Small intestine (tissue), 7 donors: ENCODE data around the gene HACD4. TPM values are rescaled to one million over a fixed set of nuclear protein-coding genes. Genes with fewer than 3 reads are reported as not detected.

Source experiments
- DNase-seq, 2 donors: peaks; one replicate each; pipeline versions ENCODE4 v3.0.0 to v3.0.0-alpha.2; 2013
- FAIRE-seq: peaks from 2 replicates; lab custom pipeline; 2012; peaks lifted over from hg19 to GRCh38; lab: Jason Lieb, UNC
- H3K27ac ChIP-seq, 3 donors: one replicate each; pipeline ENCODE4 v1.5.1; 2013; ENCODE audit warnings: low read length in 2 of 3, mild to moderate bottlenecking in 2 of 3, control low read depth in 1 of 3, inconsistent platforms in 1 of 3, low read depth in 1 of 3, moderate library complexity in 1 of 3
- H3K27me3 ChIP-seq, 3 donors: one replicate each; pipeline ENCODE4 v1.6.1; 2013; ENCODE audit warnings: low read length in 3 of 3, inconsistent platforms in 1 of 3; ENCODE audit not compliant: control insufficient read depth in 3 of 3, insufficient read depth in 3 of 3
- H3K36me3 ChIP-seq, 3 donors: one replicate each; pipeline ENCODE4 v1.6.1; 2013; ENCODE audit warnings: low read length in 3 of 3, inconsistent platforms in 1 of 3, low read depth in 1 of 3, mild to moderate bottlenecking in 1 of 3, moderate library complexity in 1 of 3; ENCODE audit not compliant: control insufficient read depth in 3 of 3, insufficient read depth in 2 of 3
- H3K4me1 ChIP-seq, 3 donors: one replicate each; pipeline ENCODE4 v1.6.1; 2013; ENCODE audit warnings: low read length in 2 of 3, inconsistent platforms in 1 of 3, low read depth in 1 of 3, mild to moderate bottlenecking in 1 of 3, moderate library complexity in 1 of 3; ENCODE audit not compliant: control insufficient read depth in 3 of 3, insufficient read depth in 2 of 3
- H3K4me3 ChIP-seq, 3 donors: one replicate each; pipeline ENCODE4 v1.5.1; 2013; ENCODE audit warnings: low read length in 3 of 3, control low read depth in 1 of 3, inconsistent platforms in 1 of 3, low read depth in 1 of 3, mild to moderate bottlenecking in 1 of 3, moderate library complexity in 1 of 3
- H3K9me3 ChIP-seq, 2 donors: one replicate each; pipeline ENCODE4 v1.6.1; 2013; ENCODE audit warnings: low read depth in 1 of 2, low read length in 1 of 2; ENCODE audit not compliant: control insufficient read depth in 2 of 2, insufficient read depth in 1 of 2
- WGBS, 3 donors: extraction: QIAGEN DNeasy Blood & Tissue Kit; methylation state at CpG; one replicate each; pipeline ENCODE4 v1.1.7; 2013; 5-methylcytosine and 5-hydroxymethylcytosine counted together
- polyA plus RNA-seq, 4 donors: library from polyadenylated mRNA; stranded (reverse) in 3 of 4; unstranded in 1 of 4; fragments of 200-250 nt in 3 of 4; fragments of 120-200 nt in 1 of 4; gene quantifications; one replicate each; pipeline versions ENCODE4 v1.2.1 to v1.2.3, GENCODE V29; 2013
- donor health status: healthy with polysubstance abuse.
- donor health status: control.
- donor health status: control.
- donor health status: Bipolar disorder and iron deficiency.
- donor health status: healthy.

HACD4 gene
- polyA plus RNA-seq, 4 donors: 0.22 to 2.9 (median 0.88) TPM

DNA sequence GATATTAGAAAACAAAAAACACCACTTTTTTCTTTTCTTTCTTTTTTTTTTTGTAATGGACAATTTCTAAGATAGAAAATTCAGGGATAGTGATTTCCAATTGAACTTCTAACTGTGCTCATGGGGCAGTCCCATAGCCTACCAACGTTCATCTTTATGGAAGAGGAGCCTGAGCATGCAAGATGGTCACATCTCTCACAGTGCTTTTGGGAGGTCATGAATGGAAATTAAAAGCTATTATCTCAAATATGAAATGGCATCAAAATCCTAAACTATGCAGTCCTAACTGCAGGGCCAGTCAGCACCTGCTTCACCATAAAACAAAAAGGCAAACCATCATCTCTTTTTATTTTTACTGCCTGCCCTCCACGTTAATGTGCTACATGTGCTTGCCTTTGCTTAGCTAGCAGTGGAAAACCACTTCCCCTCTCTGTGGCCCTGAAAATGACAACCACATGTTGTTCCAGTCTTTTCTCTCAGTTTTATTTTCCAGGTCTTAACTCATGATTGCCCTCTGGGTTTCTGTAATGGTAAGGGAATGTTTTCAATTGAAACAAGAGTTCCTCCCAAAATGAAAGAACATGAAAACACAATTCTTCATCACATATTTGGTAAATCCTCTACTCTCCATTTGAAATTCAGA is 29.6 kb upstream of the HACD4 start:
- Histone ChIP-seq H3K4me3 (no peak overlapping the region), H3K27ac (no peak overlapping the region), H3K9me3 (no peaks in the 10 kb centered on the region), H3K4me1 (no peaks in the 10 kb centered on the region), H3K27me3 (no peaks in the 10 kb centered on the region), H3K36me3 (no peaks in the 10 kb centered on the region)
- 49 to 53% (median 51%) methylated on average over 2 of the region's 2 CpGs for WGBS, 3 donors
- DNase-seq: peak in 1 of 2 donors; percentile 31
- FAIRE-seq: no peak

DNA sequence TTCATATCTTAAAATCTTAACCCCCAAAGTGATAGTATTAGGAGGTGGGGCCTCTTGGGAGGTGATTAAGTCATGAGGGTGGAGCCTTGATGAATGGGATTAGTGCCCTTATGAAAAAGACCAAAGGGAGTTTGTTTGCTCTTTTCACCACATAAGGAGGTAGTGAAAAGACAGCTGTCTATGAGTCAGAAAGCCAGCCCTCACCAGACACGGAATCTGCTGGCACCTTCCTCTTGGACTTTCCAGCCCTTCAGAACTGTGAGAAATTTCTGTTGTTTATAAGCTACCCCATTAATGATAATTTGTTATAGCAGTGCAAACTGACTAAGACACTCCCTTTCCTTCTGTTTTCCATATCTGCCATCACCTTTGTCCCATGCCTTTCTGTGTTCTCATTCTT is 25.5 kb upstream of the HACD4 start:
- DNase-seq: no peak
- Histone ChIP-seq H3K4me1 (no peaks in the 10 kb centered on the region), H3K36me3 (no peaks in the 10 kb centered on the region), H3K27me3 (no peaks in the 10 kb centered on the region), H3K4me3 (no peak overlapping the region), H3K9me3 (no peaks in the 10 kb centered on the region), H3K27ac (no peak overlapping the region)
- 10 to 52% (median 36%) methylated on average over 1 of the region's 1 CpG for WGBS, 3 donors
- no peak for FAIRE-seq

DNA sequence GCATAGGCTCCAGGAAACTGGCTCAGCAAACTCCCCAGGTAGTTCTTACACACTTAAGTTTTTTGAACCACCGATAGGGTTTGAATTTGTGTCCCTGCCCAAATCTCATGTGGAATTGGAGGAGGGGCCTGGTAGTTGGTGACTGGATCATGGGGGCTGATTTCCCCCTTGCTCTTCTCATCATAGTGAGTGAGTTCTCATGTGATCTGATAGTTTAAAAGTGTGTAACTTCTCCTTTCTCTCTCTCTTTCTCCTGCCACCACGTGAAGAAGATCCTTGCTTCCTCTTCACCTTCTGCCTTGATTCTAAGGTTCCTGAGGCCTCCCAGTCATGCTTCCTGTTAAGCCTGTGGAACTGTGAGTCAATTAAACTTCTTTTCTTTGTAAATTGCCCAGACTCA is 22.4 kb upstream of the HACD4 start:
- H3K4me3 ChIP-seq: no peak overlapping the region
- WGBS, 3 donors: 42 to 51% (median 42%) methylated on average over 2 of the region's 2 CpGs
- no peaks in the 10 kb centered on the region for H3K9me3 ChIP-seq
- DNase-seq (no peak), FAIRE-seq (no peak)
- no peaks in the 10 kb centered on the region for H3K36me3 ChIP-seq
- no peaks in the 10 kb centered on the region for H3K27me3 ChIP-seq
- no peak overlapping the region for H3K27ac ChIP-seq
- no peaks in the 10 kb centered on the region for H3K4me1 ChIP-seq

DNA sequence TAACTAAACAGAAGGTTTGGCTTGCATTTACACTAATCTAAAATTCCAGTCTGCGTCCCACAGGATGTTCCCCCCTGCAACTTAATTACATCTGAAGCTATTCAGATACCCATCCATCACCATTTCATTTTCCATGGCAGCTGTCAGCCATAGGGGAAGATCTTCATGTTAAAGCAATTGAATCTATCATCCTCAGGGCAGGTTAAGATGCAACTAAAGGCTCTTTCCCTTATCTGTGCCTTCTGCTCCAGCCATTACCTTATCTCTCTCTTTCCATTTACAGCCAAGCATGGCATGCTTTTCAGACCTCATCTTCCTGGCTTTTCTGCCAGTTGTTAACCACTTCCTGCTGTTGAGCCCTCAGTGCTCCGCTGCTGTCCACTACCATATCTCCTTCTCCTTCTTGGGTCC is 15.8 kb upstream of the HACD4 start:
- Histone ChIP-seq H3K4me1 (no peaks in the 10 kb centered on the region), H3K4me3 (no peak overlapping the region), H3K27ac (no peak overlapping the region), H3K36me3 (no peaks in the 10 kb centered on the region), H3K27me3 (peaks cover 0 to 2% (median 0%) of the 10 kb centered on the region in 3 donors), H3K9me3 (no peaks in the 10 kb centered on the region)
- WGBS, 3 donors: 75 to 84% (median 76%) methylated on average over 2 of the region's 2 CpGs
- FAIRE-seq (no peak), DNase-seq (no peak)

DNA sequence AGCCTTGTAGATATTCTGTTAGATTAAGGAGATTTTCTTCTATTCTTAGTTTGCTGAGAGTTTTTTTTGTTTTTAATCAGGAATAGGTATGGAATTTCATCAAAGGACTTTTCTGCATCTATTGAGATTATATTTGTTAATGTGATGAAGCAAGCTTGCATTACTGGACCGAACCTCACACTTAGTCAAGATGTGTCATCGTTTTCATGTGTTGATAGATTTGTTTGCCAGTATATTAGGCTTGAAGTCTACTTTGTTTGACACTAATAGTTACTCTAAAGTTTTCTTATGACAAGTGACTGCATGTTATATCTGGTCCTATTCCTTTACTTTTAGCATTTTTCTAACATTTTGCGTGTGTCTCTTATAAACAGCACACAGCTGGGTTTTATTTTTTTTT is 12.4 kb upstream of the HACD4 start:
- no peaks in the 10 kb centered on the region for H3K36me3 ChIP-seq
- 72 to 83% (median 83%) methylated on average over 3 of the region's 3 CpGs for WGBS, 3 donors
- H3K4me1 ChIP-seq: peaks cover 0 to 4% (median 3%) of the 10 kb centered on the region in 3 donors
- no peak overlapping the region for H3K27ac ChIP-seq
- peaks cover 0 to 2% (median 0%) of the 10 kb centered on the region in 3 donors for H3K27me3 ChIP-seq
- FAIRE-seq (no peak), DNase-seq (no peak)
- no peak overlapping the region for H3K4me3 ChIP-seq
- no peaks in the 10 kb centered on the region for H3K9me3 ChIP-seq

DNA sequence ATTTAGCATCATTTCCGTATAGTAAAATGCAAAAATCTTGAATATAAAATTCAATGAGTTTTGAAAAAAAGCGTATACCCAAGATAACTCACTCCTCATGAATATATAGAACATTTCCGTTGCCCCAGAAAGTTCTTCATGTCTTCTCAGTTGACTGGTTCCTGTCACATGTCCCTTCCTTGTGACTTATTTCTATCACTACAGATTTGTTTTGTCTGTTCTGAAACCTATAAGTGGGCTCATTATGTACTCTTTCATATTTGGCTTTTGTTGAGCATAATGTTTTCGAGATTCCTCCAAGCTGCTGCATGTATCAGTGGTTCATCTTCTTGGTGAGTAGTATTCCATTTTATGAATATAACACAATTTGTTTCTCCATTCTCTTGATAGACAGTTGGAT is 11.0 kb upstream of the HACD4 start:
- no peak overlapping the region for H3K4me3 ChIP-seq
- peaks cover 0 to 2% (median 0%) of the 10 kb centered on the region in 3 donors for H3K27me3 ChIP-seq
- H3K36me3 ChIP-seq: no peaks in the 10 kb centered on the region
- H3K27ac ChIP-seq: no peak overlapping the region
- H3K4me1 ChIP-seq: peaks cover 0 to 4% (median 3%) of the 10 kb centered on the region in 3 donors
- DNase-seq: no peak
- FAIRE-seq: no peak
- WGBS, 3 donors: 88 to 92% (median 90%) methylated on average over 4 of the region's 4 CpGs
- H3K9me3 ChIP-seq: no peaks in the 10 kb centered on the region

DNA sequence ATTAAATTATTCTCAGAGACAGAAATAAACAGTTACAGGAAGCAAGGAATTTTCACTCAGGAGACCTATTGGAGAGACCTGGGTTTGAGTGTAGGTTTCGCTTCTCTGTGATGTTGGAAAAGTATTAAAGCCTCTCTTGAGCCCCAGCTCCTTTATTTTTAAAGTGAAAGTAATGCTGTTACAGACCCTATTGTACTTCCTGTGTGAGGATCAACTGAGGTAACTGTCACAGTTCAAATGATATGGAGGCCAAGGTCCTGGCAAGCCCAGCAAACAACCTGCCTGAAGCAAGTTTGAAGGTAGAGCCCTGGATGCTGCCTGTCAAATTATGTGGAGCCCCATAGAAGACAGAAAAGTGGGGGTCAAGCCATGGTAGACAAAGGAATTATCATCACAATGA is 7.9 kb upstream of the HACD4 start:
- H3K4me1 ChIP-seq: peaks cover 0 to 4% (median 3%) of the 10 kb centered on the region in 3 donors
- FAIRE-seq (no peak), DNase-seq (no peak)
- no peaks in the 10 kb centered on the region for H3K9me3 ChIP-seq
- H3K36me3 ChIP-seq: no peaks in the 10 kb centered on the region
- no peak overlapping the region for H3K4me3 ChIP-seq
- no peaks in the 10 kb centered on the region for H3K27me3 ChIP-seq
- no peak overlapping the region for H3K27ac ChIP-seq
- 78 to 84% (median 82%) methylated on average over 1 of the region's 1 CpG for WGBS, 3 donors

DNA sequence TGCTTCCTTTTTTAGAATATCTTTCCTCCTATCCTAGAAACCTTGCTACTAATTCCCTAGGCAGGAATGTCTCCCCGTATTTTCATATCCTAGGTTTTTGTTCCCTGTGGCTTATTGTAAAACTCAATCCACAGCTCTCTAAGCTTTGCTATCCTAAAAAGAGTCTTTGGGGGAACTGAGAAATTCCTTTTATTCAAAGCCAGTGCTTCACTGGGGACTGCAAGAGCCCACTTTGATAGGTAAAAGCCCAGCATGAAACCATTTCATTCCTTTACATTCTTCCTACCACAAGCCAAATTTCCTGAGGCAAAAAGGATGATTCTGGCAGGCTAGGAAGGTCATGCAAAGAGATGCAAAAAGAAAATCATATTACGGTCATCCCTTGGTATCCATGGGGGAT is 5.8 kb upstream of the HACD4 start:
- Histone ChIP-seq H3K4me1 (peaks cover 0 to 4% (median 3%) of the 10 kb centered on the region in 3 donors), H3K27ac (no peak overlapping the region), H3K9me3 (no peaks in the 10 kb centered on the region), H3K27me3 (no peaks in the 10 kb centered on the region), H3K36me3 (no peaks in the 10 kb centered on the region), H3K4me3 (no peak overlapping the region)
- DNase-seq: no peak
- 93 to 94% (median 93%) methylated on average over 2 of the region's 2 CpGs for WGBS, 3 donors
- FAIRE-seq: no peak

DNA sequence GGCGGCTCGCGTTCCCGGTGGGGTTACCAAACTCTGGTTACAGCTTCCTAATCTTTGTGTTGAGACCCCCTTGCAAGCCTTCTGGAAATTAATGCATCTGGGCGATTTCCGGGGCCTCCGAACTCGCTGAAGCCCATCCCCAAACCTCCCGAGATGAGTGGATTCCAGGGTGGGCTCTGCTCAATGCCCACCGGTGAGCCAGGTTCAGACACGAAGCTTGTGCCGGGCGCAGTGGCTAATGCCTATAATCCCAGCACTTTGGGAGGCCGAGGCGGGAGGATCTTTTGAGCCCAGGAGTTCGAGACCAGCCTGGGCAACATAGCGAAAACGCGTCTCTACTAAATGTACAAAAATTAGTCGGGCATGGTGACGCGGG is 356 bp upstream of the HACD4 start:
- H3K4me3 ChIP-seq: peak overlapping the region in 2 of 3 donors; percentile 38 to 53

More for the DNA sequence above, 356 bp upstream of the HACD4 start:
- 71 to 77% (median 73%) methylated on average over 22 of the region's 22 CpGs for WGBS, 3 donors
- Histone ChIP-seq H3K36me3 (no peaks in the 10 kb centered on the region), H3K27ac (peak overlapping the region; percentile 28 to 74 (median 52)), H3K9me3 (no peaks in the 10 kb centered on the region), H3K27me3 (no peaks in the 10 kb centered on the region), H3K4me1 (peaks cover 0 to 4% (median 0%) of the 10 kb centered on the region in 3 donors)
- no peak for FAIRE-seq
- DNase-seq: no peak
